SU-DHL-6 (cell line): ENCODE data around the gene SORCS2.

ENCODE experiments used
- H2AFZ ChIP-seq: fragments of 200-600 bp; sonication (generic); 2 replicates; pipeline ENCODE4 v1.6.1; 2014; ENCODE audit warnings: low read depth, mild to moderate bottlenecking, moderate library complexity, mixed read lengths, antibody characterized with exemption, low read length; ENCODE audit not compliant: severe bottlenecking
- H3F3A ChIP-seq: fragments of 200-600 bp; shearing (Covaris generic); 2 replicates; pipeline ENCODE4 v1.6.0; 2016; ENCODE audit warnings: antibody characterized with exemption, mild to moderate bottlenecking; ENCODE audit not compliant: insufficient read depth
- H3K27ac ChIP-seq: fragments of 200-600 bp; sonication (generic); 2 replicates; pipeline ENCODE4 v1.5.1; 2016; ENCODE audit warnings: low read depth, mild to moderate bottlenecking, low read length, moderate library complexity, mixed read lengths
- H3K27me3 ChIP-seq: fragments of 200-600 bp; sonication (generic), shearing (Covaris generic); 2 replicates; pipeline ENCODE4 v1.6.0; 2014; ENCODE audit warnings: mild to moderate bottlenecking, low read length
- H3K36me3 ChIP-seq: fragments of 200-600 bp; sonication (generic); 2 replicates; pipeline ENCODE4 v1.6.1; 2014; ENCODE audit warnings: mild to moderate bottlenecking, low read length, mixed read lengths
- H3K4me2 ChIP-seq: fragments of 300-600, 200-600 bp; shearing (Covaris generic), sonication (generic); 2 replicates; pipeline ENCODE4 v1.6.0; 2014; ENCODE audit warnings: low read length, low read depth, mild to moderate bottlenecking; ENCODE audit not compliant: poor library complexity, severe bottlenecking
- H3K4me3 ChIP-seq: fragments of 200-600 bp; sonication (generic); 2 replicates; pipeline ENCODE4 v1.5.1; 2014; ENCODE audit warnings: antibody characterized with exemption, low read length, mild to moderate bottlenecking, mixed read lengths; ENCODE audit not compliant: insufficient read depth, poor library complexity, severe bottlenecking
- H3K79me2 ChIP-seq: fragments of 200-600 bp; sonication (generic); 2 replicates; pipeline ENCODE4 v1.6.1; 2014; ENCODE audit warnings: mild to moderate bottlenecking, low read length, moderate library complexity; ENCODE audit not compliant: insufficient read depth
- H3K9ac ChIP-seq: fragments of 200-600 bp; sonication (generic); 2 replicates; pipeline ENCODE4 v1.7.0; 2014; ENCODE audit warnings: mild to moderate bottlenecking, low read length
- H3K9me2 ChIP-seq: fragments of 200-600 bp; sonication (generic); replicated peaks from 2 replicates; pipeline ENCODE4 v1.6.1; 2014; ENCODE audit warnings: low read length; ENCODE audit not compliant: insufficient read depth
- H3K9me3 ChIP-seq: fragments of 200-600 bp; sonication (generic); 2 replicates; pipeline ENCODE4 v1.6.1; 2014; ENCODE audit warnings: low read length, mixed read lengths; ENCODE audit not compliant: insufficient read depth
- H4K20me1 ChIP-seq: fragments of 200-600 bp; sonication (generic); 2 replicates; pipeline ENCODE4 v1.6.1; 2014; ENCODE audit warnings: low read depth, mild to moderate bottlenecking, antibody characterized with exemption, low read length, moderate library complexity, mixed read lengths
- CTCF ChIP-seq: fragments of 200-600 bp; sonication (generic); IDR thresholded peaks from one replicate; pipeline ENCODE4 v1.5.1; 2017; ENCODE audit warnings: antibody characterized with exemption, mild to moderate bottlenecking, low read length, moderate library complexity; ENCODE audit not compliant: insufficient read depth, poor library complexity, severe bottlenecking
- EZH2phosphoT487 ChIP-seq: fragments of 200-600 bp; sonication (generic), shearing (Covaris generic); conservative IDR thresholded peaks from 2 replicates; pipeline ENCODE4 v1.6.1; 2018; ENCODE audit warnings: mild to moderate bottlenecking, antibody characterized with exemption, low read length, moderate library complexity, mixed read lengths

The SORCS2 gene

GRCh38 chr4:7189475-7190277 lies 2.7 kb upstream of the SORCS2 start:
- no peaks in the 10 kb centered on the region for H3F3A ChIP-seq
- no peak overlapping the region for H3K4me2 ChIP-seq
- no peak overlapping the region for H3K4me3 ChIP-seq
- H3K36me3 ChIP-seq, result no peaks in the 10 kb centered on the region
- no peaks in the 10 kb centered on the region for H3K9me2 ChIP-seq
- no peak for TF ChIP-seq CTCF
- no peak for TF ChIP-seq EZH2phosphoT487
- H2AFZ ChIP-seq, result no peak overlapping the region
- no peaks in the 10 kb centered on the region for H4K20me1 ChIP-seq
- H3K27me3 ChIP-seq, result no peaks in the 10 kb centered on the region
- H3K9ac ChIP-seq, result no peak overlapping the region
- no peaks in the 10 kb centered on the region for H3K79me2 ChIP-seq
- H3K27ac ChIP-seq, result no peak overlapping the region
- no peaks in the 10 kb centered on the region for H3K9me3 ChIP-seq

DNA sequence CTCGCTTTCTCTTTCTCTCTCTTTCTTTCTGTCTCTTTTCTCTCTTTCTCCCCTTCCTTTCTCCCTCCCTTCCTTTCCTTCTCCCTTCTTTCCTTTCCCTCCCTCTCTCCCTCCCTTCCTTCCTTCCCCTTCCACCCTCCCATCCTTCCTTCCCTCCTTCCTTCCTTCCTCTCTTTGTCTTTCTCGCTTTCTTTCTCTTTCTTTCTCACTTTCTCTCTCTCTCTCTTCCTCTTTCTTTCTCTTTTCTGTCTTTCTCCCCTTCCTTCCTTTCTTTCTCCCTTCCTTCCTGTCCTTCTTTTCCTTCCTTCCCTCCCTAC lies 2.1 kb upstream of the SORCS2 start:
- TF ChIP-seq CTCF, result no peak
- TF ChIP-seq EZH2phosphoT487, result no peak
- no peak overlapping the region for H3K9ac ChIP-seq
- H3K4me3 ChIP-seq, result no peak overlapping the region
- H3K27ac ChIP-seq, result no peak overlapping the region
- no peaks in the 10 kb centered on the region for H3K36me3 ChIP-seq
- no peaks in the 10 kb centered on the region for H3K79me2 ChIP-seq
- no peaks in the 10 kb centered on the region for H4K20me1 ChIP-seq
- no peaks in the 10 kb centered on the region for H3K27me3 ChIP-seq
- H2AFZ ChIP-seq, result no peak overlapping the region
- H3K9me2 ChIP-seq, result no peaks in the 10 kb centered on the region
- H3K4me2 ChIP-seq, result no peak overlapping the region
- H3F3A ChIP-seq, result no peaks in the 10 kb centered on the region
- H3K9me3 ChIP-seq, result no peaks in the 10 kb centered on the region

GRCh38 chr4:7190691-7191545 lies 1.4 kb upstream of the SORCS2 start:
- H3K9me2 ChIP-seq, result no peaks in the 10 kb centered on the region
- H3K4me3 ChIP-seq, result no peak overlapping the region
- TF ChIP-seq EZH2phosphoT487 (no peak), CTCF (no peak)
- no peaks in the 10 kb centered on the region for H4K20me1 ChIP-seq
- no peak overlapping the region for H3K27ac ChIP-seq
- H3K27me3 ChIP-seq, result no peaks in the 10 kb centered on the region
- H3K4me2 ChIP-seq, result no peak overlapping the region
- H3K79me2 ChIP-seq, result no peaks in the 10 kb centered on the region
- H3F3A ChIP-seq, result no peaks in the 10 kb centered on the region
- H2AFZ ChIP-seq, result no peak overlapping the region
- H3K9ac ChIP-seq, result no peak overlapping the region
- H3K9me3 ChIP-seq, result no peaks in the 10 kb centered on the region
- no peaks in the 10 kb centered on the region for H3K36me3 ChIP-seq
